Thoracic aorta (tissue), 2 donors: ENCODE data around the gene ZNF275. TPM values are rescaled to one million over a fixed set of nuclear protein-coding genes. Genes with fewer than 3 reads are reported as not detected.

Source experiments
- ATAC-seq: fragments of 150-250 bp; one replicate; pipeline ENCODE4 v1.8.0; 2017; ENCODE audit warnings: low read depth; ENCODE audit not compliant: insufficient number of reproducible peaks, low FRiP score
- DNase-seq: peaks from one replicate; pipeline ENCODE4 v3.0.0-alpha.2; 2020; ENCODE audit warnings: low spot score
- H3K27ac ChIP-seq, 2 donors: fragments of 200-600 bp; sonication (generic); 1 replicate in 1 of 2; 2 replicates in 1 of 2; pipeline ENCODE4 v1.5.1; 2016; ENCODE audit warnings: mild to moderate bottlenecking in 2 of 2, moderate library complexity in 2 of 2
- H3K27me3 ChIP-seq: fragments of 200-600 bp; sonication (generic); replicated peaks from 2 replicates; pipeline ENCODE4 v1.6.0; 2016; ENCODE audit warnings: mild to moderate bottlenecking; ENCODE audit not compliant: insufficient read depth
- H3K36me3 ChIP-seq: fragments of 200-600 bp; sonication (generic); one replicate; pipeline ENCODE4 v1.5.1; 2016
- H3K4me1 ChIP-seq, 2 donors: fragments of 200-600 bp; sonication (generic); 1 replicate in 1 of 2; 2 replicates in 1 of 2; pipeline versions ENCODE4 v1.5.1 to v1.6.0; 2016; ENCODE audit warnings: low read depth in 2 of 2, mild to moderate bottlenecking in 1 of 2; ENCODE audit not compliant: control insufficient read depth in 1 of 2
- H3K4me3 ChIP-seq: fragments of 200-600 bp; sonication (generic); 2 replicates; pipeline ENCODE4 v1.5.1; 2016; ENCODE audit warnings: mild to moderate bottlenecking
- H3K9me3 ChIP-seq: fragments of 200-600 bp; sonication (generic); 2 replicates; pipeline ENCODE4 v1.5.1; 2016
- total RNA-seq, 2 donors: library from RNA; depleted of rRNA; stranded (reverse); fragments of >200 nt; gene quantifications; one replicate each; pipeline versions ENCODE4 v1.1.0 to v1.2.3, GENCODE V29; 2016
- TF ChIP-seq, protein P1 (sequence below): fragments of 200-600 bp; sonication (generic); IDR thresholded peaks from one replicate; pipeline ENCODE4 v1.5.1; 2019; ENCODE audit warnings: antibody characterized with exemption

ZNF275 gene
- total RNA-seq, 2 donors from 2014 or later = 14.5 to 17.1 TPM

DNA sequence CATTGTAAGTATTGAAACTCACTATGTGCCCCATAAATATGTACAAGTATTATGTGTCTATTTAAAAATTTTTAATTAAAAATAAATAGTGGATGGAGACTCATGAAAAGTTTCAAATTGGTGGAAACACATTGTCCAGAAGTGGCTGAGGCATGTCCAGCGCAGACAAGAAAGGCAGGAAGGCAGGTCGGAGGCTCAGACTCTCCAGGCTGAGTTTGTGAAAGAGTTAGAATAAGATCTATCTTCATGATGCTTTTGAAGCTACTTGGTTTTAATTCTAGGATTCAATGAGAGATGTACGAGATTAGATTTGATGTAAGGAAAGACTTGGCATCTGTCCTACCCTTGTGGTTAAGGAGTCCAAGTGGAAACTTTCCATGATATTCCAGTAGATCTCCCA lies 32.2 kb upstream of the ZNF275 start:
- peaks cover 0 to 4% of the 10 kb centered on the region in 2 donors for H3K4me1 ChIP-seq
- H3K36me3 ChIP-seq = no peaks in the 10 kb centered on the region
- DNase-seq = no peak
- TF ChIP-seq, protein P1, sequence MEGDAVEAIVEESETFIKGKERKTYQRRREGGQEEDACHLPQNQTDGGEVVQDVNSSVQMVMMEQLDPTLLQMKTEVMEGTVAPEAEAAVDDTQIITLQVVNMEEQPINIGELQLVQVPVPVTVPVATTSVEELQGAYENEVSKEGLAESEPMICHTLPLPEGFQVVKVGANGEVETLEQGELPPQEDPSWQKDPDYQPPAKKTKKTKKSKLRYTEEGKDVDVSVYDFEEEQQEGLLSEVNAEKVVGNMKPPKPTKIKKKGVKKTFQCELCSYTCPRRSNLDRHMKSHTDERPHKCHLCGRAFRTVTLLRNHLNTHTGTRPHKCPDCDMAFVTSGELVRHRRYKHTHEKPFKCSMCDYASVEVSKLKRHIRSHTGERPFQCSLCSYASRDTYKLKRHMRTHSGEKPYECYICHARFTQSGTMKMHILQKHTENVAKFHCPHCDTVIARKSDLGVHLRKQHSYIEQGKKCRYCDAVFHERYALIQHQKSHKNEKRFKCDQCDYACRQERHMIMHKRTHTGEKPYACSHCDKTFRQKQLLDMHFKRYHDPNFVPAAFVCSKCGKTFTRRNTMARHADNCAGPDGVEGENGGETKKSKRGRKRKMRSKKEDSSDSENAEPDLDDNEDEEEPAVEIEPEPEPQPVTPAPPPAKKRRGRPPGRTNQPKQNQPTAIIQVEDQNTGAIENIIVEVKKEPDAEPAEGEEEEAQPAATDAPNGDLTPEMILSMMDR = no peak
- no peak overlapping the region for H3K27ac ChIP-seq
- no peaks in the 10 kb centered on the region for H3K9me3 ChIP-seq
- no peaks in the 10 kb centered on the region for H3K27me3 ChIP-seq
- ATAC-seq = no peak
- no peak overlapping the region for H3K4me3 ChIP-seq

DNA sequence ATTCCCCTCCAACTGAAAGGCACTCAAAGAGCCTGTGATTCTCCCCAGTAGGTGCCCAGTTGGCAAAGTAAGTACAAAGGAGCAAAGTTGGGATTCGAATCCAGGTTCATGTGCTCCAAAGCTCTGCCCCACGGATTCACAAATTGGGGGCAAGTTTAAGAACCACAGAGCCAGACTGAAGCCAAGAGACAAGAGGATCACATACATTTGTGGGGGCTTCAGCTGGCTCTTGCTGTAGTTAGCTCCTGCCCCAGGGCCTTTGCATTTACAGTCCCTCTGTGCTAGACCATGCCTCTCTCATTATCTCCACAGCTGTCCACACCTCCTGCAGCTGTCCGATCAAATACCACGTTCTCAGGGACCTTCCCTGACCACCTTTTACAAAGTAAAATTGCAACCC lies 31.2 kb upstream of the ZNF275 start:
- Histone ChIP-seq H3K4me3 (no peak overlapping the region), H3K4me1 (peaks cover 0 to 4% of the 10 kb centered on the region in 2 donors), H3K9me3 (no peaks in the 10 kb centered on the region), H3K27ac (no peak overlapping the region), H3K27me3 (no peaks in the 10 kb centered on the region), H3K36me3 (no peaks in the 10 kb centered on the region)
- TF ChIP-seq, protein P1 = no peak
- no peak for ATAC-seq
- DNase-seq = no peak

DNA sequence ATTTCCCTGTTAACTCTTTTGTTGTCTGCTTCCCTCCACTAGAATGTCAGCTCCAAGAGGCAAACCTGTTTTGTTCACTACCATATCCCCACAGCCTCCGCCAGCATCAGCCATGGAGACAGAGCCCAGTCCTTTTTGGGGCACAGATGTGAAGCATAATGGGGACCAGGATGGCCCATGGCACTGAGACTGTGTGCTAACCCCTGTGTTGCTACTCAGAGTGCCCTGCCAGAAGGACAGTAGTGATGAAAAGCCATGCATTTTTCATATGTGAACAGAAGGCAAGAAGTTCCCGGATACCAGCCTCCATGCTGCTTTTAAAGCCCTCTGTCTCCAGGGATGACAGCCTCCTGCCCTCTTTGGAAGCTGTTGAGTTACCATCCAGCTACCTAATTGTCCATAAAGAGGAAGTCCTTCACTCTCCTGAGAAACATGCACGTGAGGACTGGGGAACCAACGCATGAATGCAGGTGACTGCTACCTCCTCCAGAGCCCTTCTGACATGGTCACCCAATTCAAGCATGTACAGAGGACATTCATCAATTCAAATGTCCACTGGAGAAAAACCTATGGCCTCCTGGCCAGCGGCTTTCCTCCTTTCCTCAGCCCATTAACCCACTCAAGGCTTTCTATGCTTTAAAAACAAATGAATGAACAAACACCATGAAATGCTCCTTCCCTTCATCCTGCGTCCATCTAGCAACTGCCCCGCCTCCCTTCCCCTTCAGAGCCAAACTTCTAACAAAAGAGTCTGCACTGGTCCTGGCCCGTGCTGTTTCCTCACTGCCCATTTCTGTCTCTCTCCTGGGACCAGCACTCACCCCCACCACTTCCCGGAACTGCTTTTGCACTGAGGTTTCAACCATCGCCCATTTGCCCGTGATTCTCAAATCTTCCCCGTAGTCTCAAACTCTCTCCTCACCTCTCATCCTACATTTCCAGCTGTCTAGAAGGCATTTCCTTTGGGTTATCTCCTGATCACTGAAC lies 30.4 kb upstream of the ZNF275 start:
- H3K9me3 ChIP-seq = no peaks in the 10 kb centered on the region
- H3K36me3 ChIP-seq = no peaks in the 10 kb centered on the region
- H3K27ac ChIP-seq = no peak overlapping the region
- no peak for DNase-seq
- TF ChIP-seq, protein P1 = no peak
- H3K4me1 ChIP-seq = peaks cover 0 to 4% of the 10 kb centered on the region in 2 donors
- no peak for ATAC-seq
- H3K4me3 ChIP-seq = no peak overlapping the region
- H3K27me3 ChIP-seq = no peaks in the 10 kb centered on the region

GRCh38 chrX:153304988-153305736 lies 28.8 kb upstream of the ZNF275 start:
- no peaks in the 10 kb centered on the region for H3K9me3 ChIP-seq
- H3K27ac ChIP-seq = no peak overlapping the region
- H3K36me3 ChIP-seq = no peaks in the 10 kb centered on the region
- no peak for ATAC-seq
- TF ChIP-seq, protein P1 = no peak
- peaks cover 0 to under 1% of the 10 kb centered on the region in 2 donors for H3K4me1 ChIP-seq
- no peak overlapping the region for H3K4me3 ChIP-seq
- no peaks in the 10 kb centered on the region for H3K27me3 ChIP-seq
- no peak for DNase-seq

- no peak overlapping the region for H3K4me3 ChIP-seq
- TF ChIP-seq, protein P1 = no peak
Observed at GRCh38 chrX:153305972-153306371, 28.0 kb upstream of the ZNF275 start.

More at GRCh38 chrX:153305972-153306371, 28.0 kb upstream of the ZNF275 start:
- no peaks in the 10 kb centered on the region for H3K36me3 ChIP-seq
- H3K4me1 ChIP-seq = no peaks in the 10 kb centered on the region
- ATAC-seq = no peak
- H3K9me3 ChIP-seq = no peaks in the 10 kb centered on the region
- H3K27me3 ChIP-seq = no peaks in the 10 kb centered on the region
- H3K27ac ChIP-seq = no peak overlapping the region
- DNase-seq = no peak
